IPS-18a (cell line): ENCODE measurements around the gene CFAP46.
"Not testable (repeated sequence)": the region's sequence is repeated elsewhere in the genome, so short reads cannot be mapped to it uniquely, and the experiment has no call there.

Source experiments
- H3K27ac ChIP-seq: one replicate; pipeline ENCODE4 v1.5.1; 2013; ENCODE audit warnings: low read length
- H3K27me3 ChIP-seq: one replicate; pipeline ENCODE4 v1.6.1; 2013; ENCODE audit warnings: mild to moderate bottlenecking, low read length; ENCODE audit not compliant: control insufficient read depth, insufficient read depth
- H3K36me3 ChIP-seq: one replicate; pipeline ENCODE4 v1.6.1; 2013; ENCODE audit warnings: low read depth, low read length; ENCODE audit not compliant: control insufficient read depth
- H3K4me1 ChIP-seq: one replicate; pipeline ENCODE4 v1.6.1; 2013; ENCODE audit warnings: low read depth, low read length; ENCODE audit not compliant: control insufficient read depth
- H3K4me3 ChIP-seq: one replicate; pipeline ENCODE4 v1.5.1; 2013; ENCODE audit warnings: low read length
- H3K9ac ChIP-seq: one replicate; pipeline ENCODE4 v1.6.1; 2013; ENCODE audit warnings: mild to moderate bottlenecking, low read length, moderate library complexity
- H3K9me3 ChIP-seq: one replicate; pipeline ENCODE4 v1.6.1; 2013; ENCODE audit warnings: low read depth, low read length; ENCODE audit not compliant: control insufficient read depth

CFAP46 gene

GRCh38 chr10:132967540-132967939 lies 25.2 kb upstream of the CFAP46 start:
- Histone ChIP-seq H3K27me3 (no peaks in the 10 kb centered on the region), H3K9me3 (no peaks in the 10 kb centered on the region), H3K27ac (no peak overlapping the region), H3K4me1 (peaks cover 4% of the 10 kb centered on the region), H3K36me3 (no peaks in the 10 kb centered on the region), H3K9ac (no peak overlapping the region), H3K4me3 (no peak overlapping the region)

GRCh38 chr10:132965411-132966057 lies 23.2 kb upstream of the CFAP46 start:
- Histone ChIP-seq H3K36me3 (no peaks in the 10 kb centered on the region), H3K9ac (no peak overlapping the region), H3K4me1 (peaks cover 4% of the 10 kb centered on the region), H3K27ac (no peak overlapping the region), H3K27me3 (no peaks in the 10 kb centered on the region), H3K9me3 (no peaks in the 10 kb centered on the region), H3K4me3 (no peak overlapping the region)

GRCh38 chr10:132964707-132965410 lies 22.5 kb upstream of the CFAP46 start:
- not testable (repeated sequence) for H3K9ac ChIP-seq, H3K4me1 ChIP-seq, H3K27me3 ChIP-seq, H3K4me3 ChIP-seq, H3K9me3 ChIP-seq, H3K36me3 ChIP-seq, H3K27ac ChIP-seq

- H3K9me3 ChIP-seq, result no peaks in the 10 kb centered on the region
- no peaks in the 10 kb centered on the region for H3K36me3 ChIP-seq
- H3K27me3 ChIP-seq, result no peaks in the 10 kb centered on the region
- peaks cover 4% of the 10 kb centered on the region for H3K4me1 ChIP-seq
- H3K9ac ChIP-seq, result no peak overlapping the region
- no peak overlapping the region for H3K4me3 ChIP-seq
- no peak overlapping the region for H3K27ac ChIP-seq
Observed at GRCh38 chr10:132964231-132964630, 21.9 kb upstream of the CFAP46 start.

GRCh38 chr10:132963430-132963960 lies 21.1 kb upstream of the CFAP46 start:
- no peaks in the 10 kb centered on the region for H3K27me3 ChIP-seq
- no peaks in the 10 kb centered on the region for H3K36me3 ChIP-seq
- no peaks in the 10 kb centered on the region for H3K9me3 ChIP-seq
- peaks cover 4% of the 10 kb centered on the region for H3K4me1 ChIP-seq
- no peak overlapping the region for H3K27ac ChIP-seq
- no peak overlapping the region for H3K4me3 ChIP-seq
- H3K9ac ChIP-seq, result no peak overlapping the region

- Histone ChIP-seq H3K27me3 (no peaks in the 10 kb centered on the region), H3K4me1 (peaks cover 4% of the 10 kb centered on the region), H3K36me3 (no peaks in the 10 kb centered on the region), H3K9me3 (no peaks in the 10 kb centered on the region), H3K4me3 (peak overlapping the region; percentile 44), H3K9ac (no peak overlapping the region), H3K27ac (no peak overlapping the region)
Observed at GRCh38 chr10:132962623-132963429, 20.5 kb upstream of the CFAP46 start.

- Histone ChIP-seq H3K4me3 (peak overlapping the region; percentile 44), H3K9ac (no peak overlapping the region)
Observed at GRCh38 chr10:132961787-132962622, 19.6 kb upstream of the CFAP46 start.

GRCh38 chr10:132961420-132961786 lies 19.0 kb upstream of the CFAP46 start:
- Histone ChIP-seq H3K4me1 (peaks cover 4% of the 10 kb centered on the region), H3K27ac (no peak overlapping the region), H3K9ac (no peak overlapping the region), H3K9me3 (no peaks in the 10 kb centered on the region), H3K27me3 (no peaks in the 10 kb centered on the region), H3K4me3 (no peak overlapping the region), H3K36me3 (no peaks in the 10 kb centered on the region)

More at GRCh38 chr10:132961787-132962622, 19.6 kb upstream of the CFAP46 start:
- no peaks in the 10 kb centered on the region for H3K9me3 ChIP-seq
- H3K4me1 ChIP-seq, result peaks cover 4% of the 10 kb centered on the region
- H3K27ac ChIP-seq, result no peak overlapping the region
- H3K27me3 ChIP-seq, result no peaks in the 10 kb centered on the region
- no peaks in the 10 kb centered on the region for H3K36me3 ChIP-seq

- Histone ChIP-seq H3K9me3 (no peaks in the 10 kb centered on the region), H3K4me1 (peaks cover 4% of the 10 kb centered on the region), H3K4me3 (no peak overlapping the region), H3K9ac (no peak overlapping the region), H3K27me3 (no peaks in the 10 kb centered on the region), H3K36me3 (no peaks in the 10 kb centered on the region), H3K27ac (no peak overlapping the region)
Observed at GRCh38 chr10:132960631-132961419, 18.5 kb upstream of the CFAP46 start.

- H3K9me3 ChIP-seq, result no peaks in the 10 kb centered on the region
- no peaks in the 10 kb centered on the region for H3K27me3 ChIP-seq
- no peak overlapping the region for H3K9ac ChIP-seq
- no peaks in the 10 kb centered on the region for H3K36me3 ChIP-seq
- H3K27ac ChIP-seq, result no peak overlapping the region
- no peak overlapping the region for H3K4me3 ChIP-seq
- peaks cover 4% of the 10 kb centered on the region for H3K4me1 ChIP-seq
Observed at GRCh38 chr10:132960071-132960472, 17.7 kb upstream of the CFAP46 start.
